ENCODE data around the gene SPOCD1. TPM values are rescaled to one million over a fixed set of nuclear protein-coding genes. Genes with fewer than 3 reads are reported as not detected.

The SPOCD1 gene
- total RNA-seq, 1 experiment from 2014 or later: 0.54 TPM

GRCh38 chr1:31752258-31752657 lies 63.6 kb downstream of the SPOCD1 start:
- no peaks in the 10 kb centered on the region for H3K27me3 ChIP-seq (ENCODE audit: control insufficient read depth, insufficient read depth, low read length)
- H3K36me3 ChIP-seq (ENCODE audit: control insufficient read depth, insufficient read depth, low read length): no peaks in the 10 kb centered on the region
- peaks cover 32% of the 10 kb centered on the region for H3K4me1 ChIP-seq (ENCODE audit: control insufficient read depth, insufficient read depth, low read length)
- H3K27ac ChIP-seq (ENCODE audit: low read length): no peak overlapping the region
- TF ChIP-seq SIN3A (IDR thresholded peaks at IDR 0.05; ENCODE audit: borderline replicate concordance, insufficient read depth, low read depth, low read length) (no peak), TCF7L2 (IDR thresholded peaks at IDR 0.05; ENCODE audit: low read depth, low read length) (no peak), POLR2AphosphoS5 (IDR thresholded peaks at IDR 0.05; ENCODE audit: low read depth, low read length) (no peak), REST (IDR thresholded peaks at IDR 0.05; ENCODE audit: insufficient read depth in 1 of 2, low read depth in 2 of 2, low read length in 1 of 2) (no peak), CTCF (IDR thresholded peaks at IDR 0.05) (no peak)
- BruUV-seq (replicated peaks): no TSS peak
- POLR2A ChIA-PET: no interaction called here
- DNase-seq (ENCODE audit: low read depth, low spot score): no peak
- in situ Hi-C loops (cut with HindIII; ENCODE audit: low pct_unique_long_range_greater_than_20kb, low sequenced_read_pairs) (no loop called here), intact Hi-C loops (cut with micrococcal nuclease; ENCODE audit: unreplicated experiment) (no loop called here)
- H3K9me3 ChIP-seq (ENCODE audit: control insufficient read depth, insufficient read depth, low read depth, low read length): no peaks in the 10 kb centered on the region
- CTCF ChIA-PET: no interaction called here
- no peak for ATAC-seq
- no peak overlapping the region for H3K4me3 ChIP-seq (ENCODE audit: low read depth in 2 of 2, low read length in 2 of 2)

- Histone ChIP-seq H3K27ac (ENCODE audit: low read length) (no peak overlapping the region), H3K27me3 (ENCODE audit: control insufficient read depth, insufficient read depth, low read length) (no peaks in the 10 kb centered on the region), H3K4me3 (ENCODE audit: low read depth in 2 of 2, low read length in 2 of 2) (no peak overlapping the region), H3K9me3 (ENCODE audit: control insufficient read depth, insufficient read depth, low read depth, low read length) (no peaks in the 10 kb centered on the region), H3K36me3 (ENCODE audit: control insufficient read depth, insufficient read depth, low read length) (no peaks in the 10 kb centered on the region), H3K4me1 (ENCODE audit: control insufficient read depth, insufficient read depth, low read length) (peaks cover 36% of the 10 kb centered on the region)
- POLR2A ChIA-PET: no interaction called here
- in situ Hi-C loops (cut with HindIII; ENCODE audit: low pct_unique_long_range_greater_than_20kb, low sequenced_read_pairs) (no loop called here), intact Hi-C loops (cut with micrococcal nuclease; ENCODE audit: unreplicated experiment) (no loop called here)
- no TSS peak for BruUV-seq (replicated peaks)
- TF ChIP-seq TCF7L2 (IDR thresholded peaks at IDR 0.05; ENCODE audit: low read depth, low read length) (no peak), SIN3A (IDR thresholded peaks at IDR 0.05; ENCODE audit: borderline replicate concordance, insufficient read depth, low read depth, low read length) (no peak), REST (IDR thresholded peaks at IDR 0.05; ENCODE audit: insufficient read depth in 1 of 2, low read depth in 2 of 2, low read length in 1 of 2) (no peak), CTCF (IDR thresholded peaks at IDR 0.05) (no peak), POLR2AphosphoS5 (IDR thresholded peaks at IDR 0.05; ENCODE audit: low read depth, low read length) (no peak)
- DNase-seq (ENCODE audit: low read depth, low spot score): no peak
- CTCF ChIA-PET: no interaction called here
- no peak for ATAC-seq
Measured at GRCh38 chr1:31751822-31752241, 64.0 kb downstream of the SPOCD1 start.

All from Panc1 (cell line).